ENCODE results near the gene CYS1.

Gene CYS1

GRCh38 chr2:10062931-10063365, 17.3 kb downstream of the CYS1 start:
- H3K4me3 ChIP-seq (ENCODE audit: low read length): no peak overlapping the region
- no peaks in the 10 kb centered on the region for H3K36me3 ChIP-seq (ENCODE audit: control insufficient read depth, insufficient read depth, low read length)
- H3K27me3 ChIP-seq (ENCODE audit: control insufficient read depth, insufficient read depth, low read length): no peaks in the 10 kb centered on the region
- no peaks in the 10 kb centered on the region for H3K4me1 ChIP-seq (ENCODE audit: control insufficient read depth, insufficient read depth, low read length)
- H3K9ac ChIP-seq (ENCODE audit: low read length): no peak overlapping the region
- H3K27ac ChIP-seq (ENCODE audit: low read depth, low read length): no peak overlapping the region

GRCh38 chr2:10061221-10061925, 18.8 kb downstream of the CYS1 start:
- Histone ChIP-seq H3K27ac (ENCODE audit: low read depth, low read length) (no peak overlapping the region), H3K4me3 (ENCODE audit: low read length) (no peak overlapping the region), H3K36me3 (ENCODE audit: control insufficient read depth, insufficient read depth, low read length) (no peaks in the 10 kb centered on the region), H3K4me1 (ENCODE audit: control insufficient read depth, insufficient read depth, low read length) (no peaks in the 10 kb centered on the region), H3K27me3 (ENCODE audit: control insufficient read depth, insufficient read depth, low read length) (no peaks in the 10 kb centered on the region), H3K9ac (ENCODE audit: low read length) (no peak overlapping the region)

GRCh38 chr2:10059552-10060335, 20.5 kb downstream of the CYS1 start:
- Histone ChIP-seq H3K27me3 (ENCODE audit: control insufficient read depth, insufficient read depth, low read length) (no peaks in the 10 kb centered on the region), H3K9ac (ENCODE audit: low read length) (no peak overlapping the region), H3K27ac (ENCODE audit: low read depth, low read length) (no peak overlapping the region), H3K4me1 (ENCODE audit: control insufficient read depth, insufficient read depth, low read length) (no peaks in the 10 kb centered on the region), H3K36me3 (ENCODE audit: control insufficient read depth, insufficient read depth, low read length) (no peaks in the 10 kb centered on the region), H3K4me3 (ENCODE audit: low read length) (no peak overlapping the region)

GRCh38 chr2:10059016-10059351, 21.2 kb downstream of the CYS1 start:
- H3K9ac ChIP-seq (ENCODE audit: low read length): no peak overlapping the region
- no peaks in the 10 kb centered on the region for H3K27me3 ChIP-seq (ENCODE audit: control insufficient read depth, insufficient read depth, low read length)
- no peaks in the 10 kb centered on the region for H3K36me3 ChIP-seq (ENCODE audit: control insufficient read depth, insufficient read depth, low read length)
- no peaks in the 10 kb centered on the region for H3K4me1 ChIP-seq (ENCODE audit: control insufficient read depth, insufficient read depth, low read length)
- no peak overlapping the region for H3K27ac ChIP-seq (ENCODE audit: low read depth, low read length)
- H3K4me3 ChIP-seq (ENCODE audit: low read length): no peak overlapping the region

- Histone ChIP-seq H3K27ac (ENCODE audit: low read depth, low read length) (peak overlapping the region; percentile 38), H3K36me3 (ENCODE audit: control insufficient read depth, insufficient read depth, low read length) (no peaks in the 10 kb centered on the region), H3K4me1 (ENCODE audit: control insufficient read depth, insufficient read depth, low read length) (no peaks in the 10 kb centered on the region), H3K27me3 (ENCODE audit: control insufficient read depth, insufficient read depth, low read length) (no peaks in the 10 kb centered on the region), H3K4me3 (ENCODE audit: low read length) (no peak overlapping the region), H3K9ac (ENCODE audit: low read length) (no peak overlapping the region)
Observed at GRCh38 chr2:10058251-10059015, 21.8 kb downstream of the CYS1 start.

- H3K36me3 ChIP-seq (ENCODE audit: control insufficient read depth, insufficient read depth, low read length): peaks cover 5% of the 10 kb centered on the region
- H3K27me3 ChIP-seq (ENCODE audit: control insufficient read depth, insufficient read depth, low read length): no peaks in the 10 kb centered on the region
- H3K27ac ChIP-seq (ENCODE audit: low read depth, low read length): peak overlapping the region; percentile 38
- peaks cover 3% of the 10 kb centered on the region for H3K4me1 ChIP-seq (ENCODE audit: control insufficient read depth, insufficient read depth, low read length)
- peak overlapping the region; percentile 17 for H3K4me3 ChIP-seq (ENCODE audit: low read length)
- no peak overlapping the region for H3K9ac ChIP-seq (ENCODE audit: low read length)
Observed at GRCh38 chr2:10057231-10058107, 22.7 kb downstream of the CYS1 start.

GRCh38 chr2:10056439-10056838, 23.8 kb downstream of the CYS1 start:
- Histone ChIP-seq H3K27me3 (ENCODE audit: control insufficient read depth, insufficient read depth, low read length) (no peaks in the 10 kb centered on the region), H3K4me3 (ENCODE audit: low read length) (no peak overlapping the region), H3K36me3 (ENCODE audit: control insufficient read depth, insufficient read depth, low read length) (peaks cover 5% of the 10 kb centered on the region), H3K4me1 (ENCODE audit: control insufficient read depth, insufficient read depth, low read length) (peaks cover 3% of the 10 kb centered on the region), H3K27ac (ENCODE audit: low read depth, low read length) (no peak overlapping the region), H3K9ac (ENCODE audit: low read length) (no peak overlapping the region)

GRCh38 chr2:10054976-10055375, 25.2 kb downstream of the CYS1 start:
- Histone ChIP-seq H3K36me3 (ENCODE audit: control insufficient read depth, insufficient read depth, low read length) (peaks cover 5% of the 10 kb centered on the region), H3K27ac (ENCODE audit: low read depth, low read length) (no peak overlapping the region), H3K27me3 (ENCODE audit: control insufficient read depth, insufficient read depth, low read length) (no peaks in the 10 kb centered on the region), H3K4me3 (ENCODE audit: low read length) (no peak overlapping the region), H3K4me1 (ENCODE audit: control insufficient read depth, insufficient read depth, low read length) (peaks cover 3% of the 10 kb centered on the region), H3K9ac (ENCODE audit: low read length) (no peak overlapping the region)

- H3K27ac ChIP-seq (ENCODE audit: low read depth, low read length): no peak overlapping the region
- peaks cover 3% of the 10 kb centered on the region for H3K4me1 ChIP-seq (ENCODE audit: control insufficient read depth, insufficient read depth, low read length)
- peaks cover 7% of the 10 kb centered on the region for H3K36me3 ChIP-seq (ENCODE audit: control insufficient read depth, insufficient read depth, low read length)
- no peaks in the 10 kb centered on the region for H3K27me3 ChIP-seq (ENCODE audit: control insufficient read depth, insufficient read depth, low read length)
- H3K9ac ChIP-seq (ENCODE audit: low read length): no peak overlapping the region
- no peak overlapping the region for H3K4me3 ChIP-seq (ENCODE audit: low read length)
Observed at GRCh38 chr2:10054424-10054823, 25.8 kb downstream of the CYS1 start.

- H3K4me1 ChIP-seq (ENCODE audit: control insufficient read depth, insufficient read depth, low read length): peaks cover 5% of the 10 kb centered on the region
- peaks cover 13% of the 10 kb centered on the region for H3K36me3 ChIP-seq (ENCODE audit: control insufficient read depth, insufficient read depth, low read length)
- H3K27ac ChIP-seq (ENCODE audit: low read depth, low read length): no peak overlapping the region
Observed at GRCh38 chr2:10053351-10053750, 26.9 kb downstream of the CYS1 start.

GRCh38 chr2:10052216-10052615, 28.0 kb downstream of the CYS1 start:
- peaks cover 21% of the 10 kb centered on the region for H3K36me3 ChIP-seq (ENCODE audit: control insufficient read depth, insufficient read depth, low read length)
- no peaks in the 10 kb centered on the region for H3K27me3 ChIP-seq (ENCODE audit: control insufficient read depth, insufficient read depth, low read length)
- H3K4me1 ChIP-seq (ENCODE audit: control insufficient read depth, insufficient read depth, low read length): peaks cover 8% of the 10 kb centered on the region
- H3K9ac ChIP-seq (ENCODE audit: low read length): no peak overlapping the region
- H3K4me3 ChIP-seq (ENCODE audit: low read length): no peak overlapping the region
- no peak overlapping the region for H3K27ac ChIP-seq (ENCODE audit: low read depth, low read length)

More at GRCh38 chr2:10053351-10053750, 26.9 kb downstream of the CYS1 start:
- H3K4me3 ChIP-seq (ENCODE audit: low read length): no peak overlapping the region
- H3K9ac ChIP-seq (ENCODE audit: low read length): no peak overlapping the region
- no peaks in the 10 kb centered on the region for H3K27me3 ChIP-seq (ENCODE audit: control insufficient read depth, insufficient read depth, low read length)

Measured in rectal smooth muscle tissue (tissue), 1 donor.